Caco-2 (cell line): ENCODE measurements around the gene ATXN7L1. TPM values are rescaled to one million over a fixed set of nuclear protein-coding genes. Genes with fewer than 3 reads are reported as not detected.

Experiments used
- BruUV-seq: library from RNA; stranded (reverse); fragments of 400-500 nt; replicated peaks from 2 replicates; lab custom pipeline; 2021; lab: Mats Ljungman, UMichigan
- CTCF ChIA-PET: fragments of 300-600 bp; sonication (Branson Sonifier 250); formaldehyde crosslinking; loops from one replicate; lab custom pipeline; 2022; ENCODE audit warnings: antibody characterized with exemption; lab: Charles Lee
- POLR2A ChIA-PET: fragments of 300-600 bp; sonication (Branson Sonifier 250); formaldehyde crosslinking; loops from one replicate; lab custom pipeline; 2022; ENCODE audit warnings: antibody characterized with exemption; lab: Charles Lee
- DNase-seq, 2 experiments: peaks; one replicate each; pipeline versions ENCODE4 v3.0.0 to v3.0.0-alpha.2; 2020 to 2022
- H3K27me3 ChIP-seq: replicated peaks from 2 replicates; pipeline ENCODE4 v1.6.0; 2011; ENCODE audit warnings: low read length; ENCODE audit not compliant: control insufficient read depth, insufficient read depth
- H3K36me3 ChIP-seq: 2 replicates; pipeline ENCODE4 v1.5.1; 2011; ENCODE audit warnings: low read length; ENCODE audit not compliant: control insufficient read depth, insufficient read depth
- H3K4me1 ChIP-seq: fragments of 250-450 bp; sonication (Bioruptor Pico); 2 replicates; pipeline ENCODE4 v1.5.1; 2020; ENCODE audit warnings: mild to moderate bottlenecking
- H3K4me3 ChIP-seq: 2 replicates; pipeline ENCODE4 v1.5.1; 2011; ENCODE audit warnings: low read depth, mild to moderate bottlenecking, control low read depth, low read length
- H3K9me3 ChIP-seq: fragments of 250-450 bp; sonication (Bioruptor Pico); 2 replicates; pipeline ENCODE4 v1.5.1; 2020; ENCODE audit warnings: mild to moderate bottlenecking, moderate library complexity
- H3K27ac Mint-ChIP-seq: one replicate; pipeline ENCODE4 v1.8.0; 2022; ENCODE audit warnings: mixed read lengths; ENCODE audit not compliant: unreplicated experiment
- H3K27me3 Mint-ChIP-seq: one replicate; pipeline ENCODE4 v1.8.0; 2022; ENCODE audit warnings: mixed read lengths; ENCODE audit not compliant: insufficient read depth, unreplicated experiment
- H3K36me3 Mint-ChIP-seq: one replicate; pipeline ENCODE4 v1.8.0; 2022; ENCODE audit warnings: mild to moderate bottlenecking, mixed read lengths; ENCODE audit not compliant: insufficient read depth, unreplicated experiment
- H3K4me1 Mint-ChIP-seq: one replicate; pipeline ENCODE4 v1.8.0; 2022; ENCODE audit warnings: low read depth, mixed read lengths; ENCODE audit not compliant: unreplicated experiment
- H3K4me3 Mint-ChIP-seq: one replicate; pipeline ENCODE4 v1.8.0; 2022; ENCODE audit warnings: mild to moderate bottlenecking, moderate library complexity, mixed read lengths; ENCODE audit not compliant: unreplicated experiment
- H3K9me3 Mint-ChIP-seq: one replicate; pipeline ENCODE4 v1.8.0; 2022; ENCODE audit warnings: mixed read lengths; ENCODE audit not compliant: unreplicated experiment
- CTCF ChIP-seq, 2 experiments: fragments of 200-600 bp in 1 of 2; IDR thresholded peaks; 1 replicate in 1 of 2; 2 replicates in 1 of 2; pipeline versions ENCODE4 v1.5.1 to v1.8.0; 2011 to 2022; ENCODE audit warnings: antibody characterized with exemption in 1 of 2, control low read depth in 1 of 2, inconsistent platforms in 1 of 2, low read depth in 1 of 2, low read length in 1 of 2, mild to moderate bottlenecking in 1 of 2, moderate library complexity in 1 of 2; ENCODE audit not compliant: insufficient read depth in 1 of 2, severe bottlenecking in 1 of 2, unreplicated experiment in 1 of 2
- intact Hi-C: fragments of 100-400 bp; cut with micrococcal nuclease; formaldehyde crosslinking; loops from one replicate; pipeline ENCODE4 v1.10.0; 2022; ENCODE audit not compliant: unreplicated experiment
- total RNA-seq: library from RNA; stranded (reverse); gene quantifications from 2 replicates; pipeline ENCODE4 v1.2.3, GENCODE V29; 2022

The ATXN7L1 gene
- total RNA-seq, 1 experiment from 2014 or later, result 14.1 TPM

DNA sequence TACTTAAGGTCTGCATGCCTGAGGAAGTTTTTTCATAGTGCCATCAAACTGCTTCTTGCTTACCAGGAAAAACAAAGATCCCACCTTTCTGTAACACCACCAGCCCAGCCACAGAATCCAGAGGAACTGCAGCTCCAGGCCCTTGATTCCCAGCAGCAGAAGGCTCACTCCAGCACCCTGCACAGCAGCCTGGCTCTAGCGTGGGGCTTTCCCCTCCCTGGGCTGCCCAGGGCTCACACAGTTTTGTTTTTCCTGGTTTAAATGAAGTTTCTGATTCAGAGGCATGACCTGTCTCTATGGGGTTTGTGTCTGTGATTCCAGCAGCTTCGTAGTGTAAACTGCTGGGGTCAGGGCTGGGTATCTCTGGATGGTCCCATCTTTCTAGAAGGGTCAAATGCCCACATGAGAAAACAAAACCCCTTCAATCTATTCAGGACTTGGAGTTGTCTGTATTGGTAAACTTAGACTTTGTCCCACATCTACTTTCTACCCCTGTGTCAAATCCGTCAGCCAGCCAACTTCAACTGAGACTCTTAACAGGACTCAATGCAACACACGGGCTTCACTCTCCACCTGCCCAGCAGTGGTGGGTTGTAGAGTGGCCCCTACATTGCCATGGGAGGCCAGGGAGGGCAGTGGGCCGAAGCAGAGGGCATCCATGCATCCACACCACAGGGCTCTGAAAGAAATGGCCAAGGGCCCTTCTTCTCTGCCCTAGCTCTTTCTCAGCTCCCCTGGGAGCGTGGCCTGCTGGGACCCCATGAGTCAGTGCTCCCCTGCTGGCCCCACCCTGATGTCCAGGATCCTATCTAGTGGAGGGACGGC, 73.6 kb downstream of the ATXN7L1 start:
- ChIA-PET POLR2A (no interaction called here), CTCF (no interaction called here)
- intact Hi-C loops, result no loop called here
- no peaks in the 10 kb centered on the region for H3K9me3 Mint-ChIP-seq
- BruUV-seq, result no TSS peak
- H3K27me3 Mint-ChIP-seq, result no peaks in the 10 kb centered on the region
- no peak overlapping the region for H3K4me3 Mint-ChIP-seq
- no peaks in the 10 kb centered on the region for H3K9me3 ChIP-seq
- no peaks in the 10 kb centered on the region for H3K27me3 ChIP-seq
- H3K36me3 Mint-ChIP-seq, result peaks cover 8% of the 10 kb centered on the region
- H3K27ac Mint-ChIP-seq, result no peak overlapping the region
- H3K4me1 Mint-ChIP-seq, result peaks cover 25% of the 10 kb centered on the region
- TF ChIP-seq CTCF (IDR thresholded peaks at IDR 0.05; ENCODE audit: insufficient read depth in 1 of 2, low read depth in 1 of 2, low read length in 1 of 2, severe bottlenecking in 1 of 2, unreplicated experiment in 1 of 2), result no peak
- peaks cover 18% of the 10 kb centered on the region for H3K4me1 ChIP-seq
- DNase-seq, result no peak
- no peak overlapping the region for H3K4me3 ChIP-seq
- H3K36me3 ChIP-seq, result no peaks in the 10 kb centered on the region

GRCh38 chr7:105800849-105801534, 75.4 kb downstream of the ATXN7L1 start:
- Mint-ChIP-seq H3K4me3 (no peak overlapping the region), H3K36me3 (peaks cover 8% of the 10 kb centered on the region), H3K27ac (no peak overlapping the region), H3K9me3 (no peaks in the 10 kb centered on the region), H3K4me1 (peaks cover 25% of the 10 kb centered on the region), H3K27me3 (no peaks in the 10 kb centered on the region)
- no TSS peak for BruUV-seq
- intact Hi-C loops, result no loop called here
- Histone ChIP-seq H3K4me3 (no peak overlapping the region), H3K27me3 (no peaks in the 10 kb centered on the region), H3K4me1 (peaks cover 18% of the 10 kb centered on the region), H3K9me3 (no peaks in the 10 kb centered on the region), H3K36me3 (no peaks in the 10 kb centered on the region)
- no peak for TF ChIP-seq CTCF (IDR thresholded peaks at IDR 0.05; ENCODE audit: insufficient read depth in 1 of 2, low read depth in 1 of 2, low read length in 1 of 2, severe bottlenecking in 1 of 2, unreplicated experiment in 1 of 2)
- ChIA-PET POLR2A (no interaction called here), CTCF (no interaction called here)
- no peak for DNase-seq

- no peak overlapping the region for H3K4me3 Mint-ChIP-seq
- H3K36me3 ChIP-seq, result no peaks in the 10 kb centered on the region
- no peaks in the 10 kb centered on the region for H3K27me3 ChIP-seq
- POLR2A ChIA-PET, result no interaction called here
- H3K9me3 ChIP-seq, result no peaks in the 10 kb centered on the region
- no peak for DNase-seq
- no peaks in the 10 kb centered on the region for H3K27me3 Mint-ChIP-seq
- no peak overlapping the region for H3K27ac Mint-ChIP-seq
- peaks cover 4% of the 10 kb centered on the region for H3K36me3 Mint-ChIP-seq
- BruUV-seq, result no TSS peak
- CTCF ChIA-PET, result interaction anchor here (0.6 kb wide), 1 partner anchor 31 kb away, joined by 3 read pairs; no protein-coding TSS in a partner anchor
- H3K9me3 Mint-ChIP-seq, result no peaks in the 10 kb centered on the region
- peaks cover 18% of the 10 kb centered on the region for H3K4me1 ChIP-seq
- no peak overlapping the region for H3K4me3 ChIP-seq
- peaks cover 20% of the 10 kb centered on the region for H3K4me1 Mint-ChIP-seq
- no peak for TF ChIP-seq CTCF (IDR thresholded peaks at IDR 0.05; ENCODE audit: insufficient read depth in 1 of 2, low read depth in 1 of 2, low read length in 1 of 2, severe bottlenecking in 1 of 2, unreplicated experiment in 1 of 2)
- intact Hi-C loops, result no loop called here
Measured at GRCh38 chr7:105800442-105800841, 76.0 kb downstream of the ATXN7L1 start.
